ENCODE results near the gene GPR153.
A peak's percentile ranks its signal among the peaks of the same experiment; 100 is the strongest.

GPR153 gene

DNA sequence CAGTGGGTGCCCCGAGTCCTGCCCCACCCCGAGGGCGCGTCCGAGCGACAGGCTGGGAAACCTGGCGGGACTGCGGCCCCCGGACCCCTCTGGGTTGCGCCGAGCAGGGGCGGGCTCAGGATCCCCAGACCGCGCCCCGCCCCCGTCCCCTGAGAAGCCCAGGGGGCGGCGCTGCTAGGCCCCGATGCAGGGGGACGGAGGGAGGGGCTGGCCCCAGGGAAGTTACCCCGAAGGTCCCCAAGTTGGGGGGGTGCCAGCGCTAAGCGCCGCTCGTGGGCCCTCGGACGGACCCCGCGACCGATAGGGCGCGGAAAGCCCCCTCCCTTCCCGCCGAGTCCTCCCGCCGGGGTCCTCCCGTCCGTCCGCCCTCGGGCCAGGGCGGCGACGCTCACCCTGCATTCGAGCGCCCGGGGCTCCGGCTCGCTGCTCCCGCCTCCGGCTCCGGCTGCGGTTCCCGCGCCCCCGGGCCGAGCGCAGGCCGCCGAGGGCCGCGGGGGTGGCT lies 414 bp downstream of the GPR153 start:
- in situ Hi-C loops (cut with HindIII; ENCODE audit: low pct_unique_long_range_greater_than_20kb, low sequenced_read_pairs) = no loop called here
- TF ChIP-seq JUND (IDR thresholded peaks at IDR 0.05; ENCODE audit: low read depth) = no peak
- no peak for DNase-seq (ENCODE audit: low read depth in 1 of 2, low spot score in 1 of 2)

DNA sequence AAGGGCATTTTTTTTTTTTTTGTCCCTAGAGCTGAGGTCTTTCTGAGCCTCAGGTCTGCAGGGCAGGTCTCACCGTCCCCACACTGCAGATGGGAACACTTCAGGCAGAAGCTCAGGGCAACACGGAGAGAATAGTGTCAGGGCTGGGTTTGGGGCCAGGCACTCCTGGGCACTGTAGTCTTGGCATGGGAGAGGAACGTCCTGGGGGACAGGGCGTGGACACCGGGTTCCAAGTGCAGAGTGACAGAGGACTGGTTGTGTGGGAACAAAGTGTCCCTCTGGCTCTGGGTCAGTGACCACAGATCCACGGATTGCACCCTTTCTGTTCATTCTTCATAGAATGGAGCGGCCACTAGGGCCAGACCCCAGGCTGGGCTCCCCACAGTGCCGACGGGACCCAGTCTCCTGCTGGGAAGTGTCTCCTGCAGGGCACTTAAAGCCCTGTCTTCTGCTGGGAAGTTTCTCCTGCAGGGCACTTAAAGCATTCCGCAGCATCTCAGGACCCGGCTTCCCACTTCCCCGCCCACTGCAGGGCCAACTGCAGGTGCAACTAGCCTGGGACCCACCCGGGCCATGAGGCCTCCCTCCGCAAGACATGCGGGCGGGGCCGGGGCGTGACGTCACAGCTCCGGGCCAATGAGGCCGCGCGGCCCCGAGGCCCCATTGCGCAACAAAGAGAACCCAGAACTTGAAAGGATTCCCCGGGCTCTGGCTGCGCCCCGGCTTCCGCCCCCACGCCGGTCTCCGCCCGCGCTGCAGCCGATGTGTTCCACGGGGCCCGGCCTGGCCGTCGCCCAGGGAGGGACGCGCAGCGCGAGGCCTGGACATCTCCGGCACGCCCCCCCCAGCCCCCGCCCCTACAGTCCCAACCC lies 1.2 kb downstream of the GPR153 start:
- TF ChIP-seq JUND (IDR thresholded peaks at IDR 0.05; ENCODE audit: low read depth) = no peak
- in situ Hi-C loops (cut with HindIII; ENCODE audit: low pct_unique_long_range_greater_than_20kb, low sequenced_read_pairs) = no loop called here
- peak; percentile 76 to 81 for DNase-seq (ENCODE audit: low read depth in 1 of 2, low spot score in 1 of 2)

DNA sequence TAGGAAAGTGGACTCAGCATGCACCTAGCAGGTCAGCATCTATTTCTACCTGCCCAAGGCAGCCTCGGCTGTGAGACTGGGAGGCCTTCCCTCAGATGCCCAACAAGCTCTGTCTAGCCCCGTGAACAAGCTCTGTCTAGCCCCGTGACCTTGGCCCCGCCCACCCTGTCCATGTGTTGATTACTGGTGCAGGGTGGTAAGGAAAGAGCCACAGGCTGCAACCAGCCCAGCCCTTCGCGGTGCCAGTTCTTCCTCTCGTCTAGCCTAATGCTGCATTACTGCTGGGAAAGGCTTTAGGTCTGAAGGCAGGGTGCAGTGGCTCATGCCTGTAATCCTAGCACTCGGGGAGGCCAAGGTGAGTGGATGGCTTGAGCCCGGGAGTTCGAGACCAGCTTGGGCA lies 2.2 kb downstream of the GPR153 start:
- in situ Hi-C loops (cut with HindIII; ENCODE audit: low pct_unique_long_range_greater_than_20kb, low sequenced_read_pairs) = no loop called here

DNA sequence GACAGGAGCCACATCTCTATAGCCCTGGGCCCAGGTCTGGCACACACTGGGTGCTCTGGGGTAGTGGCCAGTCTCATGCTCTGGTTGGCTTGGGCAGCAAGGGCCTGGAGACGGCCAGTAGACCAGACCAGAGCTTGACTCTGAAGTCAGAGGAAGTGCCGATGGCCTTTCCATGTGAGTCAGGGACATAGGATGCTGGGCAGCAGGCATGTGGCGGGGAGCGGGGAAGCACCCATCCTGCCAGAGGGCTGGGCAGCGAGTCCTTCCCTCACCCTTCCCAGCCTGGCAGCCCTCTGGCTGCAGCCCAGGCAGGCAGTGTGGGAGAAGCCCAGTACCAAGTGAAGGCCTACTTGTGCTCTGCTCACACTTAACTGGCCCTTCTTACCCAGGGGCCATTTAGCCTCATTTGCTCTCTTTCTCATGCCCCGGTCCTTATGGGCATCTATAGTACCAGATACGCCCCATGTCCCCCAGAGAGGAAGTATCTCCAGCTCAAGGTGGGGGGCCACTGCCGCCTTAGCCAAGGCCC lies 3.3 kb downstream of the GPR153 start:
- TF ChIP-seq JUND (IDR thresholded peaks at IDR 0.05; ENCODE audit: low read depth) = no peak
- in situ Hi-C loops (cut with HindIII; ENCODE audit: low pct_unique_long_range_greater_than_20kb, low sequenced_read_pairs) = no loop called here
- DNase-seq (ENCODE audit: low read depth in 1 of 2, low spot score in 1 of 2) = no peak

More for the DNA sequence above, 2.2 kb downstream of the GPR153 start:
- no peak for TF ChIP-seq JUND (IDR thresholded peaks at IDR 0.05; ENCODE audit: low read depth)
- no peak for DNase-seq (ENCODE audit: low read depth in 1 of 2, low spot score in 1 of 2)

DNA sequence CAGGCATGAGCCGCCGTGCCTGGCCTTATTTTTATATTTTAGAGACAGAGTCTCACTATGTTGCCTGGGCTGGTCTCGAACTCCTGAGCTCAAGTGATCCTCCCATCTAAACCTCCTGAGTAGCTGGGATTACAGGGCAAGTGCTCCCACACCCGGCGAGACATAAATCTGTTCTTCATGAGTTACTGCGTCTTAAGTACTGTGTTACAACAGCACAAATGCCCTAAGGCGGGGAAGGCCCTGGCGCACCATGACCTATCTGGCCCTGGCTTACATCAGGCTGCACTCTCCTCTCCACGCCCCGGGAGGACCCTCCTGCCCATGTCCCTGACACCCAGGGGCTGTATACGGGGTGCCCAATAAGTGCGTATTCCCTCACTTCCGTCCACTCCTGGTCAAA lies 4.3 kb downstream of the GPR153 start:
- in situ Hi-C loops (cut with HindIII; ENCODE audit: low pct_unique_long_range_greater_than_20kb, low sequenced_read_pairs) = no loop called here
- no peak for TF ChIP-seq JUND (IDR thresholded peaks at IDR 0.05; ENCODE audit: low read depth)
- DNase-seq (ENCODE audit: low read depth in 1 of 2, low spot score in 1 of 2) = no peak

DNA sequence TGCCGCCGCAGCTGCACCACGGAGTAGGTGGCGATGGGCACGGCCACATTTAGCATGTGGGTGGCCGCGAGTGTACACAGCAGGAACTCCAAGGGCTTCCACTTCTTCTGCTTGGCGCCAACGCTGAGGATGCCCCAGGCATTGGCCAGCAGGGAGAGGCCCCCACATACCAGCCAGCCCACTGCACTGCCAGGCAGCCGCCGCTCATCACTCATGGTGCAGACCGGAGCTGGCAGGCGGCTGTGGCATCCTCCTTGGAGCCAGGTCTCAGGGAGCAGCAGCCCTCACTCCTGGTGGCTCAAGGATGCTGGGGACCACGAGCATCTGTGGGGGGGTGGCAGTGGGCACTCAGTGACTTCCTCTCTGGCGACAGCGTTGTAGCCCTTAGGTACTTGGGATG lies 6.2 kb downstream of the GPR153 start:
- TF ChIP-seq JUND (IDR thresholded peaks at IDR 0.05; ENCODE audit: low read depth) = no peak
- DNase-seq (ENCODE audit: low read depth in 1 of 2, low spot score in 1 of 2) = no peak
- in situ Hi-C loops (cut with HindIII; ENCODE audit: low pct_unique_long_range_greater_than_20kb, low sequenced_read_pairs) = no loop called here

DNA sequence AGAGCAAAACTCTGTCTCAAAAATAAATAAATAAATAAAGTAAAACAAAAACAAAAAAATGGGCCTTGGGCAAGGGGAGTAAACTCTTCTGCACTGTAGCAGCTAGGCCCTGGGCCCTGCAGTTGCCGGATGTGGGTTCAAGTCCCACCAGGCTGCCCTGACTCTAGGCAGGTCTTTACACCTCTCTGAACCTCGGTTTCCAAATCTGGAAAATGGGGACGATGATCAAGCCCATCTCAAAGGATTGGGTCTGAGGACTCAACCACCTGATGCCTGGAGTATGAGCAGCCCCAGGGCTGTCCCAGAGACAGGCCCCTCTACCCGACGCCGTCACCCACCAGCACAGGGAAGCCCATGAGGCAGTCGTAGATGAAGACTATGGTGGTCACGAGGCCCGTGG lies 7.5 kb downstream of the GPR153 start:
- in situ Hi-C loops (cut with HindIII; ENCODE audit: low pct_unique_long_range_greater_than_20kb, low sequenced_read_pairs) = no loop called here
- DNase-seq (ENCODE audit: low read depth in 1 of 2, low spot score in 1 of 2) = no peak
- no peak for TF ChIP-seq JUND (IDR thresholded peaks at IDR 0.05; ENCODE audit: low read depth)

DNA sequence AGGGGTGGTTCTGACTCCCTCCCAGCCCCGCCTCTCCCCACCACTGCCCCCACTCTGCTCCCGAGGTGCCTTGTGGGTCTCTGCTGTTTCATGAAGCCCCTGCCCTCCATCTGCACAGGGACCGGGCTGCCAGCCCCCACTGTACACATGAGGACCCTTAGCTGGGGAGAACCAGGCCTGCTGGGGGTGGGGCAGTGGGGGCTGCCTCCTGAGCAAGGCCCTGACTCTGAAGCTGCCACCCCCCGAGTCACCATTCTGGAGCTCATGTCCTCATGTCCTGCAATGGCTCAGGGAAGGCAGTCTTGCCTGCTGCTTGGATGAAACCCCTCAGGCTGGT lies 8.6 kb downstream of the GPR153 start:
- in situ Hi-C loops (cut with HindIII; ENCODE audit: low pct_unique_long_range_greater_than_20kb, low sequenced_read_pairs) = no loop called here

DNA sequence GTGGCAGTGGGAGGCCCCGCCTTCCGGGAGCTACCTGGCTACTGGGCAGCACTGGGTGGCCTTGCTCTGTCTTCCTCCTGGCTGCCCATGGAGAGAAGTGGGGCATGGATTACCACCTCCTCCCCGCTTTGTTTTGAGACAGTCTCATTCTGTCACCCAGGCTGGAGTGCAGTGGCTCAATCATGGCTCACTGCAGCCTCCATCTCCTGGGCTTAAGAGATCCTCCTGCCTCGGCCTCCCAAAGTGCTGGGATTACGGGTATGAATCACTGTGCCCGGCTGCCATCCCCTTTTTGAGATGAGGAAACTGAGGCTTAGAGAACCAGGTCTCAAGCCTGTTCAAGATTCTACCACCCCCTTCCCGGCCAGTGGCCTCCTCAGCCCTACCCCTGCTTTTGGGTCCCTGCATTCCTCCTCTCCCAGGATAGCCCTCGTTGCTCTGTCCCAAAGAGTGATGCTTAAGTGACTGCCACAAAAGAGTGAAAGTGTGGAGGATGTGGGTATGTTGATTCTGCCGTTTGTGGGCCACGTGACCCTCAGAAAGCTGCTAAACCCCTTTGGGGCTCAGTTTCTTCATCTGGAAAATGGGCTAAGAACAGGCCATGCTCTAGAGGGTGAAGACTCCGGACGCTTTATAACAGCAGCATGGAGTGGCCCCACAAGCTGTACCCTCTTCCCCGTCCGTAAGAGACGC lies 9.1 kb downstream of the GPR153 start:
- DNase-seq (ENCODE audit: low read depth in 1 of 2, low spot score in 1 of 2) = no peak
- in situ Hi-C loops (cut with HindIII; ENCODE audit: low pct_unique_long_range_greater_than_20kb, low sequenced_read_pairs) = no loop called here
- no peak for TF ChIP-seq JUND (IDR thresholded peaks at IDR 0.05; ENCODE audit: low read depth)

More for the DNA sequence above, 8.6 kb downstream of the GPR153 start:
- TF ChIP-seq JUND (IDR thresholded peaks at IDR 0.05; ENCODE audit: low read depth) = no peak
- DNase-seq (ENCODE audit: low read depth in 1 of 2, low spot score in 1 of 2) = no peak

DNA sequence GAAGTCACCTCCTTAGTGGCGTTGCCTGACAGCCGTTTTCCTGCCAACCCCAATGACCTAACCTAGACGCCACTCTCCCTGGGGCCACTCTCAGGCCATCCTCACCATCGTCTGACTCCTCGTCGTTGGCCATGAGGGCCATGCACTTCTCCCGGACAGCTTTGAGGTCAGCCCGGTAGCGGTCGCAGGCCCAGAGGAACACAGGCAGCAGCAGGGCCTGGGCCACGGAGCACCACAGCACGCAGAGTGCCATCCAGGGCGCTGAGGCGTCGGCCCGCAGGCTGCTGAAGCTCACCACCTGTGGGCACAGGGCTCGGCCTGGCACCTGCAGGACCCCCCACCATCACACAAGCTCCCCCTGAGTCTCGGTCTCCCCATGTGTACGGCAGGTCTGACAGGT lies 9.7 kb downstream of the GPR153 start:
- in situ Hi-C loops (cut with HindIII; ENCODE audit: low pct_unique_long_range_greater_than_20kb, low sequenced_read_pairs) = no loop called here
- TF ChIP-seq JUND (IDR thresholded peaks at IDR 0.05; ENCODE audit: low read depth) = no peak
- DNase-seq (ENCODE audit: low read depth in 1 of 2, low spot score in 1 of 2) = no peak

DNA sequence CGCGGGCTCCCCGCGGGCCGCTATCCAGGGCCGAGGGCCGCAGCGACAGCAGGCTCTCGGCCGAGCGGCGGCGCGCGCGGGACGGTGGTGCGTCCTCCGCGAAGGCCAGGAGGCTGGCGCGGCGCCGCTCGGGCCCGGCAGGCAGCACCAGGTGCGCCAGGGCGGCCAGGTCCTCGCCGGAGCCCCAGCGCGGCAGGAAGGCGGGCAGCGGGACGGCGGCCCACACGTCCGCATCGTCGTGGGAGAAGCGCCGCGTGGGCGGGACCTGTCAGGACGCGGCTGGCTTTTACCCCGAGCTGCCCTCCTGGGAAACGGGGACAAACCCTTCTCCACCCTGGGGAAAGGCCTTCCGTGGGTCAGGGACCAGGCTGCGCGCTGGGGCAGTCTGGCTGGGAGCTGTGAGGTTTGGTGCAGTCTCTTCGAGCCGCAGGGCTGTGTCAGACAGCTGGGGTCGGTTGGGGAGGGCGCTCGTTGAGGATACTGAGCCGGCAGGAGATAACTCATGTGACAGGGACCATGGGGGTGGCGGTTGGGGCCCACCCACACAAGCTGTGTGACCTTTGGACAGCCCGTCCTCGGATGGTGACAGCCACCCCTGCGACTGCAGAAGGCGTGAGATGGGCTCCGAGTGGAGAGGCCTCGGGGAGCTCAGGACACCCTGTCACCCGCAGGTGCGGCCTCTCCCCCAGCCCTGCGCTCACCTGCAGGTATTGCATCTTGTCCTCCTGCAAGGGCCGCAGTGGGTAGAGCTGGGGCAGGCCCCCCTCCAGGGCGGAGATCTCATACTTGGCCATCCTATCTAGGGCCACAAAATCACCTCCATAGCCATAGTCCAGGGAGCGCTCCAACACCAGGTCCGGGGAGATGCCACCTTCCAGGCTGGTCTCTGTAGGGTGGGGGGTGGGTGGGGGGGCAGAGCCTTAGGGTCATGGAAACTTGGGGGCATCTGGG lies 10.9 kb downstream of the GPR153 start:
- in situ Hi-C loops (cut with HindIII; ENCODE audit: low pct_unique_long_range_greater_than_20kb, low sequenced_read_pairs) = no loop called here
- DNase-seq (ENCODE audit: low read depth in 1 of 2, low spot score in 1 of 2) = no peak
- no peak for TF ChIP-seq JUND (IDR thresholded peaks at IDR 0.05; ENCODE audit: low read depth)
